GM12878 (cell line): ENCODE results near the gene RNF223. TPM values are rescaled to one million over a fixed set of nuclear protein-coding genes. Genes with fewer than 3 reads are reported as not detected.
A peak's percentile ranks its signal among the peaks of the same experiment; 100 is the strongest.

ENCODE experiments used
- BHLHE40 ChIP-seq, 2 experiments: fragments of 450-650 bp in 1 of 2; IDR thresholded peaks; 2 replicates each; pipeline ENCODE4 v1.6.1; 2011 to 2017; ENCODE audit warnings: low read depth in 2 of 2, borderline replicate concordance in 1 of 2, improper control_type of control experiment in 1 of 2, low read length in 1 of 2, mild to moderate bottlenecking in 1 of 2
- BMI1 ChIP-seq: fragments of 450-650 bp; IDR thresholded peaks from 2 replicates; pipeline ENCODE4 v1.6.1; 2016; ENCODE audit warnings: mild to moderate bottlenecking, moderate library complexity, borderline replicate concordance
- E4F1 ChIP-seq: fragments of 450-650 bp; IDR thresholded peaks from 2 replicates; pipeline ENCODE4 v1.6.1; 2018; ENCODE audit warnings: borderline replicate concordance, mild to moderate bottlenecking; ENCODE audit not compliant: partially characterized antibody
- EED ChIP-seq: sonication (generic); IDR thresholded peaks from 2 replicates; pipeline ENCODE4 v1.6.1; 2016; ENCODE audit warnings: antibody characterized with exemption, low read depth
- ESRRA ChIP-seq: IDR thresholded peaks from 2 replicates; pipeline ENCODE4 v1.6.1; 2012; ENCODE audit warnings: mild to moderate bottlenecking, low read length, improper control_type of control experiment
- HDGF ChIP-seq: fragments of 450-650 bp; IDR thresholded peaks from 2 replicates; pipeline ENCODE4 v1.6.1; 2016; ENCODE audit warnings: antibody characterized with exemption
- IRF4 ChIP-seq: IDR thresholded peaks from 2 replicates; pipeline ENCODE4 v1.6.1; 2011; ENCODE audit warnings: low read depth, low read length
- KAT2A ChIP-seq: conservative IDR thresholded peaks from 2 replicates; pipeline ENCODE4 v1.6.1; 2011; ENCODE audit warnings: low read depth, low read length; ENCODE audit not compliant: control insufficient read depth
- KDM1A ChIP-seq: fragments of 200-600 bp; sonication (generic); IDR thresholded peaks from 2 replicates; pipeline ENCODE4 v1.6.1; 2016; ENCODE audit warnings: borderline replicate concordance
- LARP7 ChIP-seq: fragments of 450-650 bp; IDR thresholded peaks from 2 replicates; pipeline ENCODE4 v1.6.1; 2017; ENCODE audit warnings: mild to moderate bottlenecking
- MAX ChIP-seq: IDR thresholded peaks from 2 replicates; pipeline ENCODE4 v1.6.1; 2012; ENCODE audit warnings: low read depth, low read length, improper control_type of control experiment
- MXI1 ChIP-seq: fragments of 150-350 bp; IDR thresholded peaks from 2 replicates; pipeline ENCODE4 v1.6.1; 2011; ENCODE audit warnings: low read depth, mild to moderate bottlenecking, inconsistent platforms, low read length, improper control_type of control experiment
- NR2C2 ChIP-seq: IDR thresholded peaks from 2 replicates; pipeline ENCODE4 v1.6.1; 2011; ENCODE audit warnings: borderline replicate concordance, low read depth; ENCODE audit not compliant: control insufficient read depth, insufficient read length
- PBX3 ChIP-seq: IDR thresholded peaks from 2 replicates; pipeline ENCODE4 v1.6.1; 2011; ENCODE audit warnings: mild to moderate bottlenecking, low read depth, low read length, moderate library complexity; ENCODE audit not compliant: insufficient replicate concordance
- POLR2AphosphoS5 ChIP-seq: IDR thresholded peaks from 2 replicates; pipeline ENCODE4 v1.6.1; 2011; ENCODE audit warnings: mild to moderate bottlenecking, low read length, inconsistent platforms
- SPI1 ChIP-seq: IDR thresholded peaks from 2 replicates; pipeline ENCODE4 v1.6.1; 2011; ENCODE audit warnings: low read depth, mild to moderate bottlenecking, low read length, moderate library complexity, borderline replicate concordance; ENCODE audit not compliant: insufficient read depth
- SREBF2 ChIP-seq: IDR thresholded peaks from 2 replicates; pipeline ENCODE4 v1.6.1; 2012; ENCODE audit warnings: mild to moderate bottlenecking, low read length
- YY1 ChIP-seq: IDR thresholded peaks from 2 replicates; pipeline ENCODE4 v1.6.1; 2011; ENCODE audit warnings: low read depth, mild to moderate bottlenecking, low read length
- polyA plus RNA-seq, 11 experiments: library from polyadenylated mRNA; depleted of rRNA in 4 of 11; unstranded in 6 of 11; stranded (reverse) in 5 of 11; fragments of >200 nt; fragmentation: Nextera tagmentation in 4 of 11; fragmentation: Illumina TruSeq in 1 of 11; extraction: Ambion mirVana in 4 of 11; extraction: Trizol in 1 of 11; gene quantifications; 1 replicate in 1 of 11; 2 replicates in 10 of 11; pipeline versions ENCODE4 v1.2.1 to v1.2.3, GENCODE V29; 2011 to 2016; ENCODE audit warnings: inconsistent platforms in 2 of 11, missing spikeins in 2 of 11, low read depth in 1 of 11
- total RNA-seq, 4 experiments: library from RNA; depleted of rRNA in 3 of 4; stranded (reverse); fragments of >200 nt in 3 of 4; fragmentation: Illumina TruSeq in 1 of 4; extraction: Trizol in 1 of 4; gene quantifications; 2 replicates each; pipeline versions ENCODE4 v1.2.1 to v1.2.3, GENCODE V29; 2013 to 2021
- TF ChIP-seq, protein P1 (sequence below): IDR thresholded peaks from 2 replicates; pipeline ENCODE4 v1.6.1; 2011; ENCODE audit warnings: borderline replicate concordance, low read depth, mild to moderate bottlenecking, moderate library complexity, mixed read lengths, low read length; ENCODE audit not compliant: insufficient read depth; ENCODE audit errors: extremely low read length
- TF ChIP-seq, protein P2 (sequence below): IDR thresholded peaks from 2 replicates; pipeline ENCODE4 v1.6.1; 2012; ENCODE audit warnings: mild to moderate bottlenecking, low read depth, low read length

The RNF223 gene
- total and polyA plus RNA-seq, 10 of the 15 experiments (the other 5 are each of a cell fraction or from before 2014, with no cell fraction given), result 0.06 TPM; not detected in 9

GRCh38 chr1:1069056-1069710 is 4.9 kb downstream of the RNF223 start (continued):
- TF ChIP-seq PBX3 (no peak), YY1 (no peak), MXI1 (0 out of 2 replicates have a peak, but pooled peaks have one; percentile 12), LARP7 (peak; percentile 72), EED (no peak), HDGF (peak; percentile 60; the same call in 1 of the 2 replicates), BHLHE40 (IDR thresholded peaks at IDR 0.05; ENCODE audit: borderline replicate concordance in 1 of 2, low read depth in 2 of 2, low read length in 1 of 2) (peak in 1 of 2 experiments; percentile 5; a peak in 1 of 4 replicates), KAT2A (no peak), MAX (no peak), SREBF2 (no peak), IRF4 (no peak), KDM1A (no peak), POLR2AphosphoS5 (peak; percentile 44; the same call in 1 of the 2 replicates), E4F1 (peak; percentile 34), NR2C2 (no peak), ESRRA (no peak), BMI1 (peak; percentile 96), SPI1 (no peak)
- TF ChIP-seq, protein P1, sequence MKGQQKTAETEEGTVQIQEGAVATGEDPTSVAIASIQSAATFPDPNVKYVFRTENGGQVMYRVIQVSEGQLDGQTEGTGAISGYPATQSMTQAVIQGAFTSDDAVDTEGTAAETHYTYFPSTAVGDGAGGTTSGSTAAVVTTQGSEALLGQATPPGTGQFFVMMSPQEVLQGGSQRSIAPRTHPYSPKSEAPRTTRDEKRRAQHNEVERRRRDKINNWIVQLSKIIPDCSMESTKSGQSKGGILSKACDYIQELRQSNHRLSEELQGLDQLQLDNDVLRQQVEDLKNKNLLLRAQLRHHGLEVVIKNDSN, result no peak
- TF ChIP-seq, protein P2, sequence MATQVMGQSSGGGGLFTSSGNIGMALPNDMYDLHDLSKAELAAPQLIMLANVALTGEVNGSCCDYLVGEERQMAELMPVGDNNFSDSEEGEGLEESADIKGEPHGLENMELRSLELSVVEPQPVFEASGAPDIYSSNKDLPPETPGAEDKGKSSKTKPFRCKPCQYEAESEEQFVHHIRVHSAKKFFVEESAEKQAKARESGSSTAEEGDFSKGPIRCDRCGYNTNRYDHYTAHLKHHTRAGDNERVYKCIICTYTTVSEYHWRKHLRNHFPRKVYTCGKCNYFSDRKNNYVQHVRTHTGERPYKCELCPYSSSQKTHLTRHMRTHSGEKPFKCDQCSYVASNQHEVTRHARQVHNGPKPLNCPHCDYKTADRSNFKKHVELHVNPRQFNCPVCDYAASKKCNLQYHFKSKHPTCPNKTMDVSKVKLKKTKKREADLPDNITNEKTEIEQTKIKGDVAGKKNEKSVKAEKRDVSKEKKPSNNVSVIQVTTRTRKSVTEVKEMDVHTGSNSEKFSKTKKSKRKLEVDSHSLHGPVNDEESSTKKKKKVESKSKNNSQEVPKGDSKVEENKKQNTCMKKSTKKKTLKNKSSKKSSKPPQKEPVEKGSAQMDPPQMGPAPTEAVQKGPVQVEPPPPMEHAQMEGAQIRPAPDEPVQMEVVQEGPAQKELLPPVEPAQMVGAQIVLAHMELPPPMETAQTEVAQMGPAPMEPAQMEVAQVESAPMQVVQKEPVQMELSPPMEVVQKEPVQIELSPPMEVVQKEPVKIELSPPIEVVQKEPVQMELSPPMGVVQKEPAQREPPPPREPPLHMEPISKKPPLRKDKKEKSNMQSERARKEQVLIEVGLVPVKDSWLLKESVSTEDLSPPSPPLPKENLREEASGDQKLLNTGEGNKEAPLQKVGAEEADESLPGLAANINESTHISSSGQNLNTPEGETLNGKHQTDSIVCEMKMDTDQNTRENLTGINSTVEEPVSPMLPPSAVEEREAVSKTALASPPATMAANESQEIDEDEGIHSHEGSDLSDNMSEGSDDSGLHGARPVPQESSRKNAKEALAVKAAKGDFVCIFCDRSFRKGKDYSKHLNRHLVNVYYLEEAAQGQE, result no peak
